GM18870 (cell line): Measurements from ENCODE around the gene NUDT4B.
A peak's percentile ranks its signal among the peaks of the same experiment; 100 is the strongest.
"Not testable (repeated sequence)": the region's sequence is repeated elsewhere in the genome, so short reads cannot be mapped to it uniquely, and the experiment has no call there.

Source experiments
- ATAC-seq: cut with Tn5 transposase; IDR thresholded peaks from one replicate; pipeline ENCODE4 v1.9.1; 2021; ENCODE audit warnings: moderate library complexity; ENCODE audit not compliant: unreplicated experiment

The NUDT4B gene

GRCh38 chr1:148748563-148749334, at the start of gene NUDT4B:
NUDT4B (plus strand) TSS chr1:148748774; CDS start chr1:148748953, 179 bp downstream.
- ATAC-seq = peak; percentile 22

GRCh38 chr1:148699357-148699756, 49.2 kb upstream of the NUDT4B start:
- not testable (repeated sequence) for ATAC-seq

GRCh38 chr1:148702242-148702641, 46.3 kb upstream of the NUDT4B start:
- ATAC-seq = not testable (repeated sequence)

- ATAC-seq = not testable (repeated sequence)
Observed at GRCh38 chr1:148703973-148704591, 44.5 kb upstream of the NUDT4B start.

- not testable (repeated sequence) for ATAC-seq
Observed at GRCh38 chr1:148705316-148705948, 43.1 kb upstream of the NUDT4B start.

GRCh38 chr1:148708779-148709333, 39.7 kb upstream of the NUDT4B start:
- ATAC-seq = not testable (repeated sequence)

- not testable (repeated sequence) for ATAC-seq
Observed at GRCh38 chr1:148710772-148711523, 37.6 kb upstream of the NUDT4B start.

GRCh38 chr1:148712353-148712752, 36.2 kb upstream of the NUDT4B start:
- not testable (repeated sequence) for ATAC-seq

- ATAC-seq = not testable (repeated sequence)
Observed at GRCh38 chr1:148715518-148715917, 33.1 kb upstream of the NUDT4B start.

- ATAC-seq = not testable (repeated sequence)
Observed at GRCh38 chr1:148716966-148717520, 31.5 kb upstream of the NUDT4B start.

- ATAC-seq = not testable (repeated sequence)
Observed at GRCh38 chr1:148720918-148721317, 27.7 kb upstream of the NUDT4B start.

GRCh38 chr1:148722758-148723157, 25.8 kb upstream of the NUDT4B start:
- ATAC-seq = not testable (repeated sequence)

- not testable (repeated sequence) for ATAC-seq
Observed at GRCh38 chr1:148723515-148723914, 25.1 kb upstream of the NUDT4B start.

- ATAC-seq = not testable (repeated sequence)
Observed at GRCh38 chr1:148724872-148725271, 23.7 kb upstream of the NUDT4B start.

GRCh38 chr1:148727862-148728261, 20.7 kb upstream of the NUDT4B start:
- ATAC-seq = not testable (repeated sequence)

- ATAC-seq = peak; percentile 61
Observed at GRCh38 chr1:148729128-148729527, 19.4 kb upstream of the NUDT4B start.

- not testable (repeated sequence) for ATAC-seq
Observed at GRCh38 chr1:148729541-148729940, 19.0 kb upstream of the NUDT4B start.

- ATAC-seq = not testable (repeated sequence)
Observed at GRCh38 chr1:148732277-148732676, 16.3 kb upstream of the NUDT4B start.

GRCh38 chr1:148733585-148734310, 14.8 kb upstream of the NUDT4B start:
- ATAC-seq = peak; percentile 62

GRCh38 chr1:148734311-148734662, 14.3 kb upstream of the NUDT4B start:
- ATAC-seq = peak; percentile 38
